Measurements from ENCODE around the gene LHB.

DNA sequence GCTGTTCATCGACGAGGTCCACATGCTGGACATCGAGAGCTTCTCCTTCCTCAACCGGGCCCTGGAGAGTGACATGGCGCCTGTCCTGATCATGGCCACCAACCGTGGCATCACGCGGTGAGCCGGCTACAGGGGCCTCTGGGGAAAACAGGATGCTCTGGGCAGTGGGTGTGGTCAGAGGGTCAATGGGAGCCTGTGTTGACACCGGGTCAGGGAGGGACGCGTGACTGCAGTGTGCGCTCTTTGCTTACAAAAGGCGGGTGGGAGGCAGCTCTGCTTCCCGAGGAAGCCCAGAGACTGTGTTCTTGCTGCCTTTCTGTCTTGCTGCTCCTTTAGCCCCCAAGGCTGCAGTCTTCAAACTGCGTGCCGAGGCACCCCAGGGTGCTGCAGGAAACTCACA is 5.7 kb downstream of the LHB start:
- TF ChIP-seq EP300 (IDR thresholded peaks at IDR 0.05) (no peak), CTCF (IDR thresholded peaks at IDR 0.05) (no peak)
